OCI-LY3 (cell line): ENCODE data around the gene FAHD2A.

Experiments used
- EZH2phosphoT487 ChIP-seq: fragments of 200-600 bp; shearing (Covaris generic); IDR thresholded peaks from 2 replicates; pipeline ENCODE4 v1.6.1; 2018; ENCODE audit warnings: antibody characterized with exemption, mixed run types, low read depth
- TF ChIP-seq, protein P1 (sequence below): fragments of 200-600, 300-600 bp; sonication (generic); IDR thresholded peaks from 2 replicates; pipeline ENCODE4 v1.5.1; 2014; ENCODE audit warnings: antibody characterized with exemption, low read length, low read depth

DNA sequence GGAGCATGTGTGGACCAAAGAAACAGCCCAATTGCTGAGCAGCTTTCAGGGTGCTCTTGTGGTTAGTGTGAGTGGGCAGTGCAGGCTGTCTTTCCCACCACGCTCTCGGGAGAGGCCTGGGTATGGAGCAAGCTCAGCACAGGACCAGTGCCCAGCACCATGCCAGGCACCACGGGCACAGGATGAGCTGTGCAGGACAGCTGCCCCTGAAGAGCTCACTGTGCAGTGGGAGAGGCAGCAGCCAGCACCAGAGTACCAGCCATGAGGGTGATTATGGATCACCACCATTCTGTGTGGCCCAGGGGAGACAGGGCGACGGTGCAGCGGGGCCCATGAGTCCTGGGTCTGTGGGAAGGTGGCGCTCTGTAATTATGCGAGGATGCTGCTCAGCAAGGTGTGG lies 29.7 kb upstream of the FAHD2A start:
- TF ChIP-seq, protein P1, sequence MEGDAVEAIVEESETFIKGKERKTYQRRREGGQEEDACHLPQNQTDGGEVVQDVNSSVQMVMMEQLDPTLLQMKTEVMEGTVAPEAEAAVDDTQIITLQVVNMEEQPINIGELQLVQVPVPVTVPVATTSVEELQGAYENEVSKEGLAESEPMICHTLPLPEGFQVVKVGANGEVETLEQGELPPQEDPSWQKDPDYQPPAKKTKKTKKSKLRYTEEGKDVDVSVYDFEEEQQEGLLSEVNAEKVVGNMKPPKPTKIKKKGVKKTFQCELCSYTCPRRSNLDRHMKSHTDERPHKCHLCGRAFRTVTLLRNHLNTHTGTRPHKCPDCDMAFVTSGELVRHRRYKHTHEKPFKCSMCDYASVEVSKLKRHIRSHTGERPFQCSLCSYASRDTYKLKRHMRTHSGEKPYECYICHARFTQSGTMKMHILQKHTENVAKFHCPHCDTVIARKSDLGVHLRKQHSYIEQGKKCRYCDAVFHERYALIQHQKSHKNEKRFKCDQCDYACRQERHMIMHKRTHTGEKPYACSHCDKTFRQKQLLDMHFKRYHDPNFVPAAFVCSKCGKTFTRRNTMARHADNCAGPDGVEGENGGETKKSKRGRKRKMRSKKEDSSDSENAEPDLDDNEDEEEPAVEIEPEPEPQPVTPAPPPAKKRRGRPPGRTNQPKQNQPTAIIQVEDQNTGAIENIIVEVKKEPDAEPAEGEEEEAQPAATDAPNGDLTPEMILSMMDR: no peak
- TF ChIP-seq EZH2phosphoT487: no peak
